Prostate gland (tissue), 2 donors: ENCODE data around the gene ACAP2.

ENCODE experiments used
- CTCF ChIP-seq, 4 experiments: fragments of 200-600 bp in 2 of 4; fragments of 450-650 bp in 2 of 4; sonication (generic) in 2 of 4; IDR thresholded peaks; 1 replicate in 3 of 4; 2 replicates in 1 of 4; pipeline ENCODE4 v1.5.1; 2016 to 2019; ENCODE audit warnings: antibody characterized with exemption in 4 of 4, mild to moderate bottlenecking in 2 of 4, moderate library complexity in 2 of 4
- POLR2A ChIP-seq: fragments of 450-650 bp; IDR thresholded peaks from one replicate; pipeline ENCODE4 v1.6.1; 2016; ENCODE audit warnings: antibody characterized with exemption, mild to moderate bottlenecking
- POLR2AphosphoS5 ChIP-seq: sonication (generic); formaldehyde crosslinking; IDR thresholded peaks from one replicate; pipeline ENCODE4 v1.6.1; 2017; ENCODE audit warnings: antibody characterized with exemption

GRCh38 chr3:195453236-195453635 lies 10.4 kb upstream of the ACAP2 start:
- TF ChIP-seq POLR2AphosphoS5 (no peak), CTCF (IDR thresholded peaks at IDR 0.05) (no peak), POLR2A (no peak)
